Skeletal muscle satellite cell (primary cell): ENCODE data around the gene SLC7A10.
"Not testable (repeated sequence)": the region's sequence is repeated elsewhere in the genome, so short reads cannot be mapped to it uniquely, and the experiment has no call there.

Experiments used
- H3K27me3 ChIP-seq: 2 replicates; pipeline ENCODE4 v1.7.0; 2013; ENCODE audit warnings: low read length; ENCODE audit not compliant: control insufficient read depth, insufficient read depth
- H3K36me3 ChIP-seq: 2 replicates; pipeline ENCODE4 v1.7.0; 2013; ENCODE audit warnings: mild to moderate bottlenecking, control low read depth, low read length; ENCODE audit not compliant: insufficient read depth
- H3K4me1 ChIP-seq: 2 replicates; pipeline ENCODE4 v1.7.0; 2013; ENCODE audit warnings: low read length; ENCODE audit not compliant: control insufficient read depth, insufficient read depth
- H3K4me2 ChIP-seq: 2 replicates; pipeline ENCODE4 v1.7.0; 2013; ENCODE audit warnings: mild to moderate bottlenecking, low read length
- H3K4me3 ChIP-seq: 2 replicates; pipeline ENCODE4 v1.7.0; 2013; ENCODE audit warnings: low read length
- H3K9ac ChIP-seq: 2 replicates; pipeline ENCODE4 v1.7.0; 2013; ENCODE audit warnings: mild to moderate bottlenecking, low read depth, low read length, moderate library complexity
- H3K9me3 ChIP-seq: replicated peaks from 2 replicates; pipeline ENCODE4 v1.7.0; 2013; ENCODE audit warnings: mild to moderate bottlenecking, control low read depth, low read length

SLC7A10 gene

DNA sequence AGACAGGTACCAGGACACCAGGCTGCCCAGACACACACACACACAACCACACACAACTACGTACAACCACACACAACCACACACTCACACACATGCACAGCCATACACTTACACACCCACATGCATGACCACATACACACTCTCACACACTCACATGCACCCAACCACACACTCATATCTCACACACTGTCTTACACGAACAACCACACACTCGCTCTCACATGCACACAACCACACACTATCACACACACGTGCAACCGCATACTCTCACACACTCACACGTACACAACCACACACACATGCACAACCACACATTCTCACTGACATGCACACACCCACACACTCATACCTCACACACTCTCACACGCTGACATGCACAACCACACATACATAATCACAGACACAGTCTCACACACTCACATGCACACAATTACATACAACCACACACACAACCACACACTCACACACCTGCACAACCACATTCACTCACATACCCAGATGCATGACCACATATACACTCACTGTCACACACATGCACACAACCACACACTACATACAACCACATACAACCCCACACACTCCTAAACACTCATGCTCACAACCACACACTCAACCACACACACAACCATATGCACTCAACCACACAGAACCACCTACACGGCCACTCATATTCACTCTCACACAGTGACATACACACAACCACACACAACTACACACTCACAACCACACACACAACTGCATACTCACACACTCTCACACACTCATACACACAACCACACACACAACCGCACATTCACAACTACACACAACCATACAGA lies 7.6 kb upstream of the SLC7A10 start:
- Histone ChIP-seq H3K36me3 (no peaks in the 10 kb centered on the region), H3K4me1 (no peaks in the 10 kb centered on the region), H3K27me3 (peaks cover 36% of the 10 kb centered on the region), H3K9ac (no peak overlapping the region), H3K9me3 (peaks cover 7% of the 10 kb centered on the region), H3K4me2 (no peak overlapping the region), H3K4me3 (no peak overlapping the region)

DNA sequence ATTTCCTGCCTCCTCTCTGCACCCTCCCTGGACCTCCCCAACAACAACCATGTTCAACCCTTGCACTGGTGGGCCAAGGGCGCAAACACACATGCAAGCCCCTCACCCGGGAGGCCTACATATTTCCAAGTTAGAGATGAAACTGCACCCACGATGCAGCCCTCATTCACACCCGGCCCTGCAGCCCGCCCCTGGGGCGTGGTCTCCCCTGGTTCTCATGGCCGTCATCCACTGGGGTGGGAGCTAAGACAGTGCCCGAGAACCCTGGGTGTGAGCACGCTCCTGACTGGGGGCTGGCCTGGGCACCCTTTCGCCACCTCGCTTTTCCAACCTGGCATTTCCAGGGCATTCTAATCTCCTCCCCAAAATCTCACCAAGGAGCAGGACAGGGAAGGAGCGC lies 7.0 kb upstream of the SLC7A10 start:
- Histone ChIP-seq H3K4me2 (no peak overlapping the region), H3K36me3 (no peaks in the 10 kb centered on the region), H3K27me3 (peaks cover 42% of the 10 kb centered on the region), H3K4me1 (no peaks in the 10 kb centered on the region), H3K9me3 (peaks cover 12% of the 10 kb centered on the region), H3K4me3 (no peak overlapping the region), H3K9ac (no peak overlapping the region)

DNA sequence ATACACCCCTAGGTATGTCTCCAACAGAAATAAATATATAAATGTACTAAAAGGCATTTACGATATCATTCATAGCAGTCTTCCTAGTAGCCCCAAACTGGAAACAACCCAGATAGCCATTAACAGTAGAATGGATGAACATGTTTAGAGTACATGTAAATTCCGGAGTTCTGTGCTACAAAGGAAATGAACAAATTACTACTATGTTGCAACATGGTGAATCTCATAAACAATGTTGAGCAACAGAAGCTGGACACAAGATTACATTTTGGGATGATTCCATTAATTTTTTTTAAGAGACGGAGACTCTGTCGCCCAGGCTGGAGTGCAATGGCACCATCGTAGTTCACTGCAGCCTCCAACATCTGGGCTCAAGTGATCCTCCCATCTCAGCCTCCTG lies 5.9 kb upstream of the SLC7A10 start:
- no peak overlapping the region for H3K4me2 ChIP-seq
- H3K9me3 ChIP-seq, result peaks cover 19% of the 10 kb centered on the region
- H3K36me3 ChIP-seq, result no peaks in the 10 kb centered on the region
- no peak overlapping the region for H3K4me3 ChIP-seq
- no peak overlapping the region for H3K9ac ChIP-seq
- peaks cover under 1% of the 10 kb centered on the region for H3K4me1 ChIP-seq
- H3K27me3 ChIP-seq, result peaks cover 51% of the 10 kb centered on the region

GRCh38 chr19:33229962-33230361 lies 4.3 kb upstream of the SLC7A10 start:
- Histone ChIP-seq H3K27me3 (peaks cover 64% of the 10 kb centered on the region), H3K4me1 (peaks cover 3% of the 10 kb centered on the region), H3K4me2 (no peak overlapping the region), H3K9ac (no peak overlapping the region), H3K4me3 (no peak overlapping the region), H3K9me3 (peaks cover 19% of the 10 kb centered on the region), H3K36me3 (no peaks in the 10 kb centered on the region)

DNA sequence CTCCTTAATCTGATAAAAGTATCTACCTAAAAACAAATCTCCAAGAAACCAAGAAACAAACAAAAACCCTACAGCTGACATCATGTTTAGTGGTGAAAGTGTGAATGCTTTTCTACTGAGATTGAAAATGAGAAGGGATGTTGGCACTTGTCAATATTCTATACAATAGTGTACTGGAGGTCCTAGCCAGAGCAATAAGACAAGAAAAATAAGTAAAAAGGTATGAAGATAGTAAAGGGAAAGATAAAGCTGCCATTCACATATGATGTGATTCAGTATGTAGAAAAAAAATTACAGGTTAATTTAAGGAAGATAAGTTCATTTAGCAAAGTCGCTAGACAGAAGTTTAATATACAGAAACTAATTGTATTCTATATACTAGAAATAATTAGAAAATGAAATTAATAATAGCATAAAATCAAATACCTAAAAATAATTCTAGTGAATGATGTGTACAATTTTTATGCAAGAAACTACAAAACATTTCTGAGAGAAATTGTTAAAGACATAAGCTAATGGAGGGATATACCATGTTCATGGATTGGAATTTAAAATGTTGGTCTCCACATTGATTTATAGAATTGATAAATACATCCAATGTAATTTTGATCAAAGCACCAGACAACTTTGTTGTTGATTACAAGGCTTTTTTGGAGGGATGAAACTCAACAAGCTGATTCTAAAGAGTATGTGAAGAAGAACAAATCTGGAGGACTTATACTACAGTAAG lies 2.4 kb upstream of the SLC7A10 start:
- no peak overlapping the region for H3K9ac ChIP-seq
- H3K4me1 ChIP-seq, result peaks cover 3% of the 10 kb centered on the region
- H3K4me2 ChIP-seq, result no peak overlapping the region
- no peak overlapping the region for H3K4me3 ChIP-seq
- H3K9me3 ChIP-seq, result peaks cover 19% of the 10 kb centered on the region
- H3K27me3 ChIP-seq, result peaks cover 81% of the 10 kb centered on the region
- H3K36me3 ChIP-seq, result no peaks in the 10 kb centered on the region

DNA sequence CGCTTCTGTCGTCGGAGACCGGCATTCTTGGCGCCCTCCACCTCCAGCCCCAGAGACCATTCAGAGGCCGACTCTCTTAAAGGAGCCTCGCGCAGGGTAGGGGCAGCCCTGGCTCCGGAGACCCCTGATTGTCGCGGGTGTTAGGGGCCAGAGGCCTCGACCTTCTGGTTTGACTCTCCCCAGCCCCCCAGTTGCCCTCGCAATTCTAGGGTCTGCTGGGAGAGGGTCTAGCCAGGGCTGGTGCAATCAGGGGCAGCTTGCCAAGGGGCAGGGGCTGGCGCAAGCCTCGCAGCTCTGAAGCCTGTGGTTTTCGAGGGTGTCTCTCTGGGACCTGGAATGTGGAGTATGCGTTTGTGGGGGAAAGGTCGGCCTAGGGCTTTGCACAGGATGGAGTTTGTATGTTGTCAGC lies 1.6 kb upstream of the SLC7A10 start:
- Histone ChIP-seq H3K9ac (no peak overlapping the region), H3K9me3 (peaks cover 19% of the 10 kb centered on the region), H3K4me3 (no peak overlapping the region), H3K4me2 (no peak overlapping the region), H3K4me1 (peaks cover 3% of the 10 kb centered on the region), H3K36me3 (no peaks in the 10 kb centered on the region), H3K27me3 (peaks cover 80% of the 10 kb centered on the region)

GRCh38 chr19:33226550-33227241 lies 1.0 kb upstream of the SLC7A10 start:
- H3K4me3 ChIP-seq, result no peak overlapping the region
- no peaks in the 10 kb centered on the region for H3K36me3 ChIP-seq
- H3K9me3 ChIP-seq, result peaks cover 19% of the 10 kb centered on the region
- peaks cover 3% of the 10 kb centered on the region for H3K4me1 ChIP-seq
- peaks cover 81% of the 10 kb centered on the region for H3K27me3 ChIP-seq
- H3K4me2 ChIP-seq, result no peak overlapping the region
- H3K9ac ChIP-seq, result no peak overlapping the region

DNA sequence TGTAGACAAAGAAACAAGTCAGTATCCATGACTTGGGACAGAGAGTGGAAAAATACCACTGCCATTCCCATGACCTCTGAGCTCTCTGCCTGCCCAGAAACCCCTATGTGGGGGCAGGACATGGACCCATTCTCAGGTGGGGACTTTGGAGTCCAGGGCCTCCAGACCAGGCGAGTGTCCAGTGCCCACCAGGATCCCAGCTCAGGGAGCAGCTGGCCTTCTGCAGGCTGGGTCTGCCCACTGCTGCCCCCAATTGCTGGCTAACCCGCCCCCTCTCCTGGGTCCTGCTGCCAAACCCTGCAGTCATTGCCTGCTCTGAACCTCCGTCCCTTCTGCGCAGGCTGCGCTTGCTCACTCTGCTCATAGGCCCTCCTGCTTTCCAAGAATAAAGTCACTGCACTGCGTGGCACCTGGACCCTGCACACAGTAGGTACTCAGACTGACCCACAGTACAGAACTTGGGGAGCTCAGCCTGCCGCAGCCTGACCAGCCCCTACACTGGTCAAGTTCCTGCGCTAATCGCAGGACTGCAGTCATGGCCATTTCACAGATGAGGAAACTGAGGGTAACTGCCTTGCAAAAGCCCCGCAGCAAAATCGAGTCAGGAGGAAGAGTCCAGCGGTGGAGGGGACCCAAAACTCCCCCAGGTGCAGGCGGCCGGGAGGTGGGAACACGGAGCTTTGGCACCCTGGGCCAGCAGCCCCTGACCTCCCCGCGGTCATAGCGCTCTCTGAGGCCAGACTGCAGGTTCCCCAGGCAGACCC lies 774 bp downstream of the SLC7A10 start:
- no peak overlapping the region for H3K9ac ChIP-seq
- no peaks in the 10 kb centered on the region for H3K36me3 ChIP-seq
- H3K4me3 ChIP-seq, result no peak overlapping the region
- H3K9me3 ChIP-seq, result peaks cover 19% of the 10 kb centered on the region
- peaks cover 84% of the 10 kb centered on the region for H3K27me3 ChIP-seq
- H3K4me2 ChIP-seq, result no peak overlapping the region
- H3K4me1 ChIP-seq, result peaks cover 3% of the 10 kb centered on the region

DNA sequence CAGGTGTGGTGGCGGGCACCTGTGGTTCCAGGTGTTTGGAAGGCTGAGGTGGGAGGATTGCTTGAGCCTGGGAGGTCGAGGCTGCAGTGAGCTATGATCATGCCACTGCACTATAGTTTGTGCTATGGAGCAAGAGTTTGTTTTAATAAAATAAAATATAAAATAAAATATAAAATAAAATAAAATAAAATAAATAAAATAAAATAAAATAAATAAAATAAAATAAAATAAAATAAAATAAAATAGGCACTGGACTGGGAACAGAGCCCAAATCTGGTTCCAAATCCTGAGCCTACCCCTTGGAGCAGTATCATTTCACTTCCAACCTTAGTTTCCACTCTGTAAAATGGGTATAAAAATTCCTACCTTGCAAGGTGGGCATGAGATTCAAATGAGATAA lies 3.4 kb downstream of the SLC7A10 start:
- peaks cover 68% of the 10 kb centered on the region for H3K27me3 ChIP-seq
- H3K4me1 ChIP-seq, H3K4me2 ChIP-seq: not testable (repeated sequence)

DNA sequence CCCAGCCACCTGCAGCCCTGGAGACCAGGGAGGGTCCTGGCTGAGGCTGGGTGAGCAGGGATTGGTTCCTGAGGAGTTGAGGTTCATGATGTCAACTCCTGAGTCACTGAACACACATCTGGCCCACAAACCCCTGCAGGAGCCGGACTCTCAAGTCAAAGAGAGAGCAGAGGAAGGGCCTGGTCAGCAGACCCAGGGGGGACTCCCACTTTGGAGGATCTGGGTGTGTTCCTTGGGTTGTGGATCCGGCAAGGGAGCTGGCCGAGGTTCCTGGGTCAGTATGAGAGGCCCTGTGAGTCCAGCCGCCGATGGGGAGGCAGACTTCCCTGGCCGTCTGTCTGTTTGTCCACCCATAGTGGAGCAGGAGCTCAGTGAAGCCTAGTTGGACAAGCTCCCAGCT lies 4.0 kb downstream of the SLC7A10 start:
- Histone ChIP-seq H3K4me2 (no peak overlapping the region), H3K4me1 (peaks cover 3% of the 10 kb centered on the region), H3K9ac (no peak overlapping the region), H3K27me3 (peaks cover 65% of the 10 kb centered on the region), H3K4me3 (no peak overlapping the region), H3K36me3 (no peaks in the 10 kb centered on the region), H3K9me3 (no peaks in the 10 kb centered on the region)

More for the DNA sequence above, 3.4 kb downstream of the SLC7A10 start:
- H3K4me3 ChIP-seq, H3K9ac ChIP-seq, H3K36me3 ChIP-seq, H3K9me3 ChIP-seq: not testable (repeated sequence)

DNA sequence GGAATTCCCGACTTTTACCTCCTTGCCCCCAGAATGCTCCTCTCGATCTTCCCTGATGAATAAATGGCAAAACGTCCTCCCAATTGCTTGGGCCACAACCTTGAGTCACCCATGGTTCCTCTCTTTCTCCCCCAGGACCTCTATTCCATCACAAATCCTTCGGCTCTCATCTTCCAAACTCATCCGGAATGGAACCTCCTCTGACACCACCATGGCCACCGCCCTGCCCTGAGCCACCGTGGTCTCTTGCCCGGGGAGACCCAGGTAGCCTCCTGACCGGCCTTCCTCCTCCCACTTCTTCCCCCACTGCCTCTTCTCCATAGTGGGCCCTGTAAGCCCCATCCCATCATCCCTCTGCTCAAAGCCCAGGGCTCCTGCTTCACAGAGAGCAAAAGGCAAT lies 4.9 kb downstream of the SLC7A10 start:
- H3K36me3 ChIP-seq, result no peaks in the 10 kb centered on the region
- H3K27me3 ChIP-seq, result peaks cover 56% of the 10 kb centered on the region
- no peak overlapping the region for H3K4me2 ChIP-seq
- no peaks in the 10 kb centered on the region for H3K9me3 ChIP-seq
- H3K4me3 ChIP-seq, result no peak overlapping the region
- H3K4me1 ChIP-seq, result no peaks in the 10 kb centered on the region
- no peak overlapping the region for H3K9ac ChIP-seq
